CD14-positive monocyte (primary cell): ENCODE data around the gene FGFRL1. TPM values are rescaled to one million over a fixed set of nuclear protein-coding genes. Genes with fewer than 3 reads are reported as not detected.

ENCODE experiments used
- DNase-seq, 3 donors: peaks; one replicate each; pipeline ENCODE4 v3.0.0-alpha.2; 2011 to 2022
- H2AFZ ChIP-seq: 2 replicates; pipeline ENCODE4 v1.6.0; 2012; ENCODE audit warnings: mild to moderate bottlenecking, low read depth, low read length, inconsistent platforms; ENCODE audit not compliant: insufficient read depth, poor library complexity, severe bottlenecking
- H3K27ac ChIP-seq, 2 donors: 1 replicate in 1 of 2; 2 replicates in 1 of 2; pipeline ENCODE4 v1.5.1; 2012 to 2013; ENCODE audit warnings: low read length in 2 of 2, control low read depth in 1 of 2, inconsistent platforms in 1 of 2, low read depth in 1 of 2, mild to moderate bottlenecking in 1 of 2
- H3K27me3 ChIP-seq, 2 donors: one replicate each; pipeline versions ENCODE4 v1.6.0 to v1.6.1; 2011 to 2013; ENCODE audit warnings: low read length in 2 of 2; ENCODE audit not compliant: control insufficient read depth in 2 of 2, insufficient read depth in 2 of 2
- H3K36me3 ChIP-seq, 2 donors: replicated peaks in 1 of 2; 1 replicate in 1 of 2; 2 replicates in 1 of 2; pipeline versions ENCODE4 v1.5.1 to v1.6.1; 2012 to 2013; ENCODE audit warnings: low read length in 2 of 2, control low read depth in 1 of 2, inconsistent platforms in 1 of 2, mild to moderate bottlenecking in 1 of 2; ENCODE audit not compliant: insufficient read depth in 2 of 2, control insufficient read depth in 1 of 2
- H3K4me1 ChIP-seq, 2 donors: 1 replicate in 1 of 2; 2 replicates in 1 of 2; pipeline versions ENCODE4 v1.5.1 to v1.6.1; 2012 to 2013; ENCODE audit warnings: low read length in 2 of 2, control low read depth in 1 of 2, inconsistent platforms in 1 of 2, mild to moderate bottlenecking in 1 of 2, moderate library complexity in 1 of 2; ENCODE audit not compliant: insufficient read depth in 2 of 2, control insufficient read depth in 1 of 2
- H3K4me2 ChIP-seq: replicated peaks from 2 replicates; pipeline ENCODE3; 2012; ENCODE audit warnings: low read length, moderate library complexity, mild to moderate bottlenecking; ENCODE audit not compliant: poor library complexity, severe bottlenecking; ENCODE audit errors: extremely low read depth
- H3K4me3 ChIP-seq, 3 experiments: fragments of 200-600 bp in 1 of 3; sonication (generic) in 1 of 3; replicated peaks in 1 of 3; 1 replicate in 2 of 3; 2 replicates in 1 of 3; pipeline ENCODE4 v1.5.1; 2011 to 2013; ENCODE audit warnings: low read length in 3 of 3, mild to moderate bottlenecking in 3 of 3, control low read depth in 2 of 3, low read depth in 2 of 3, inconsistent platforms in 1 of 3, moderate library complexity in 1 of 3
- H3K79me2 ChIP-seq: 2 replicates; pipeline ENCODE4 v1.6.0; 2012; ENCODE audit warnings: mild to moderate bottlenecking, control low read depth, inconsistent platforms, low read length, moderate library complexity; ENCODE audit not compliant: insufficient read depth
- H3K9ac ChIP-seq: 2 replicates; pipeline ENCODE4 v1.6.0; 2017; ENCODE audit warnings: low read length, mild to moderate bottlenecking; ENCODE audit not compliant: insufficient read depth, poor library complexity, severe bottlenecking
- H3K9me3 ChIP-seq, 2 donors: replicated peaks in 1 of 2; 1 replicate in 1 of 2; 2 replicates in 1 of 2; pipeline versions ENCODE4 v1.5.1 to v1.6.1; 2012 to 2013; ENCODE audit warnings: low read length in 2 of 2, control low read depth in 1 of 2; ENCODE audit not compliant: control insufficient read depth in 1 of 2, insufficient read depth in 1 of 2
- H4K20me1 ChIP-seq: 2 replicates; pipeline ENCODE4 v1.6.0; 2012; ENCODE audit warnings: mild to moderate bottlenecking, low read length, control low read depth, moderate library complexity; ENCODE audit not compliant: insufficient read depth
- H3K27ac Mint-ChIP-seq, 7 donors: one replicate each; pipeline ENCODE4 v1.8.0; 2020; ENCODE audit warnings: mild to moderate bottlenecking in 7 of 7, mixed read lengths in 7 of 7, moderate library complexity in 6 of 7, inconsistent platforms in 2 of 7
- H3K27me3 Mint-ChIP-seq, 3 donors: one replicate each; pipeline ENCODE4 v1.8.0; 2021 to 2022; ENCODE audit warnings: low read depth in 3 of 3, mild to moderate bottlenecking in 3 of 3, mixed read lengths in 3 of 3, moderate library complexity in 3 of 3, inconsistent platforms in 1 of 3
- H3K36me3 Mint-ChIP-seq, 2 donors: one replicate each; pipeline ENCODE4 v1.8.0; 2020; ENCODE audit warnings: mixed read lengths in 2 of 2, inconsistent platforms in 1 of 2, mild to moderate bottlenecking in 1 of 2
- H3K4me1 Mint-ChIP-seq: one replicate; pipeline ENCODE4 v1.8.0; 2020; ENCODE audit warnings: mild to moderate bottlenecking, mixed read lengths
- H3K4me3 Mint-ChIP-seq, 2 donors: one replicate each; pipeline ENCODE4 v1.8.0; 2020; ENCODE audit warnings: mild to moderate bottlenecking in 2 of 2, mixed read lengths in 2 of 2, moderate library complexity in 1 of 2
- H3K9me3 Mint-ChIP-seq, 7 donors: one replicate each; pipeline ENCODE4 v1.8.0; 2020 to 2022; ENCODE audit warnings: mixed read lengths in 7 of 7, mild to moderate bottlenecking in 6 of 7, moderate library complexity in 6 of 7, inconsistent platforms in 2 of 7
- CTCF ChIP-seq: fragments of 200-600 bp; IDR thresholded peaks from one replicate; pipeline ENCODE4 v1.8.0; 2022; ENCODE audit warnings: antibody characterized with exemption, mild to moderate bottlenecking
- WGBS: methylation state at CpG from one replicate; pipeline ENCODE4 v1.1.5; 2013; ENCODE audit warnings: missing lambda C conversion rate; ENCODE audit not compliant: insufficient coverage; 5-methylcytosine and 5-hydroxymethylcytosine counted together
- intact Hi-C, 2 donors: fragments of 100-400 bp; cut with micrococcal nuclease; formaldehyde crosslinking; loops; one replicate each; pipeline versions ENCODE4 v1.15.0 to v1.15.1; 2023
- polyA plus RNA-seq, 3 donors: library from polyadenylated mRNA; depleted of rRNA in 1 of 3; unstranded in 2 of 3; stranded (reverse) in 1 of 3; fragments of 300-500 nt in 2 of 3; fragments of >200 nt in 1 of 3; fragmentation: Illumina TruSeq in 2 of 3; gene quantifications; 1 replicate in 2 of 3; 2 replicates in 1 of 3; pipeline ENCODE4 v1.2.3, GENCODE V29; 2012 to 2021

FGFRL1 gene
- polyA plus RNA-seq, 3 donors = 0.17 to 77.7 (median 0.28) TPM

- Histone ChIP-seq H3K27ac (no peak overlapping the region), H3K36me3 (peaks cover 12 to 45% of the 10 kb centered on the region in 2 donors), H3K9me3 (no peaks in the 10 kb centered on the region), H3K79me2 (peaks cover 18% of the 10 kb centered on the region), H2AFZ (no peak overlapping the region), H3K9ac (no peak overlapping the region), H3K4me3 (no peak overlapping the region), H3K27me3 (peaks cover 0 to 24% of the 10 kb centered on the region in 2 donors), H4K20me1 (peaks cover 49% of the 10 kb centered on the region), H3K4me2 (no peak overlapping the region), H3K4me1 (peaks cover 20 to 29% of the 10 kb centered on the region in 2 donors)
- Mint-ChIP-seq H3K27me3 (peaks cover 4 to 12% (median 9%) of the 10 kb centered on the region in 3 donors), H3K9me3 (peaks cover 0 to 2% (median 0%) of the 10 kb centered on the region in 7 donors), H3K4me1 (peaks cover 13% of the 10 kb centered on the region), H3K27ac (no peak overlapping the region), H3K36me3 (peaks cover 14 to 21% of the 10 kb centered on the region in 2 donors), H3K4me3 (no peak overlapping the region)
- 41% methylated on average over 13 of the region's 24 CpGs for WGBS
- TF ChIP-seq CTCF = no peak
- DNase-seq = no peak
- intact Hi-C loops = no loop called here
Measured at GRCh38 chr4:968221-968620, 43.2 kb upstream of the FGFRL1 start.

- peaks cover 13% of the 10 kb centered on the region for H3K4me1 Mint-ChIP-seq
- intact Hi-C loops = no loop called here
- TF ChIP-seq CTCF = no peak
- WGBS = 96% methylated on average over 21 of the region's 23 CpGs
- Histone ChIP-seq H3K4me1 (peaks cover 20 to 32% of the 10 kb centered on the region in 2 donors), H3K4me3 (no peak overlapping the region), H3K36me3 (peaks cover 11 to 39% of the 10 kb centered on the region in 2 donors), H3K27me3 (peaks cover 0 to 24% of the 10 kb centered on the region in 2 donors), H2AFZ (no peak overlapping the region), H3K4me2 (no peak overlapping the region), H3K9ac (no peak overlapping the region), H4K20me1 (peaks cover 49% of the 10 kb centered on the region), H3K27ac (no peak overlapping the region), H3K79me2 (peaks cover 18% of the 10 kb centered on the region), H3K9me3 (no peaks in the 10 kb centered on the region)
- DNase-seq = no peak
- H3K9me3 Mint-ChIP-seq = peaks cover 0 to 2% (median 0%) of the 10 kb centered on the region in 7 donors
- H3K27me3 Mint-ChIP-seq = peaks cover 4 to 12% (median 9%) of the 10 kb centered on the region in 3 donors
- H3K27ac Mint-ChIP-seq = no peak overlapping the region
- H3K36me3 Mint-ChIP-seq = peaks cover 14 to 17% of the 10 kb centered on the region in 2 donors
- no peak overlapping the region for H3K4me3 Mint-ChIP-seq
Measured at GRCh38 chr4:968621-969394, 42.6 kb upstream of the FGFRL1 start.
